SK-N-MC (cell line): ENCODE measurements around the gene FOLR2.

Experiments
- EZH2 ChIP-seq: fragments of 200-600 bp; sonication (generic); IDR thresholded peaks from one replicate; pipeline ENCODE4 v1.6.1; 2017; ENCODE audit warnings: antibody characterized with exemption
- POLR2AphosphoS5 ChIP-seq: IDR thresholded peaks from 2 replicates; pipeline ENCODE4 v1.6.1; 2012; ENCODE audit warnings: mild to moderate bottlenecking, low read depth, low read length, borderline replicate concordance

- TF ChIP-seq EZH2 (no peak), POLR2AphosphoS5 (no peak)
Observed at GRCh38 chr11:72243173-72244059, 26.8 kb downstream of the FOLR2 start.
